ENCODE measurements around the gene GJB3.
"Not testable (repeated sequence)": the region's sequence is repeated elsewhere in the genome, so short reads cannot be mapped to it uniquely, and the experiment has no call there.

GJB3 gene

DNA sequence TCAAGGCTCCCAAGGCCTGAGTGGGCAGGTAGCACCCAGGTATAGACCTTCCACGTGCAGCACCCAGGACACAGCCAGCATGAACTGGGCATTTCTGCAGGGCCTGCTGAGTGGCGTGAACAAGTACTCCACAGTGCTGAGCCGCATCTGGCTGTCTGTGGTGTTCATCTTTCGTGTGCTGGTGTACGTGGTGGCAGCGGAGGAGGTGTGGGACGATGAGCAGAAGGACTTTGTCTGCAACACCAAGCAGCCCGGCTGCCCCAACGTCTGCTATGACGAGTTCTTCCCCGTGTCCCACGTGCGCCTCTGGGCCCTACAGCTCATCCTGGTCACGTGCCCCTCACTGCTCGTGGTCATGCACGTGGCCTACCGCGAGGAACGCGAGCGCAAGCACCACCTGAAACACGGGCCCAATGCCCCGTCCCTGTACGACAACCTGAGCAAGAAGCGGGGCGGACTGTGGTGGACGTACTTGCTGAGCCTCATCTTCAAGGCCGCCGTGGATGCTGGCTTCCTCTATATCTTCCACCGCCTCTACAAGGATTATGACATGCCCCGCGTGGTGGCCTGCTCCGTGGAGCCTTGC is 19.7 kb upstream of the GJB3 start:
- no peak for DNase-seq

DNA sequence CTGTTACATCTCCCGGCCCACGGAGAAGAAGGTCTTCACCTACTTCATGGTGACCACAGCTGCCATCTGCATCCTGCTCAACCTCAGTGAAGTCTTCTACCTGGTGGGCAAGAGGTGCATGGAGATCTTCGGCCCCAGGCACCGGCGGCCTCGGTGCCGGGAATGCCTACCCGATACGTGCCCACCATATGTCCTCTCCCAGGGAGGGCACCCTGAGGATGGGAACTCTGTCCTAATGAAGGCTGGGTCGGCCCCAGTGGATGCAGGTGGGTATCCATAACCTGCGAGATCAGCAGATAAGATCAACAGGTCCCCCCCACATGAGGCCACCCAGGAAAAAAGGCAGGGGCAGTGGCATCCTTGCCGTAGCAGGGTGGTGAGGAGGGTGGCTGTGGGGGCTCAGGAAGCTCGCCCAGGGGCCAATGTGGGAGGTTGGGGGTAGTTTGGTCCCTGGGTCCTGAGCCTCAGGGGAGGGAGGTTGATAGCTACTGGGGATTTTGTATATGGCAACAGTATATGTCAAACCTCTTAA is 19.2 kb upstream of the GJB3 start:
- no peak for DNase-seq

DNA sequence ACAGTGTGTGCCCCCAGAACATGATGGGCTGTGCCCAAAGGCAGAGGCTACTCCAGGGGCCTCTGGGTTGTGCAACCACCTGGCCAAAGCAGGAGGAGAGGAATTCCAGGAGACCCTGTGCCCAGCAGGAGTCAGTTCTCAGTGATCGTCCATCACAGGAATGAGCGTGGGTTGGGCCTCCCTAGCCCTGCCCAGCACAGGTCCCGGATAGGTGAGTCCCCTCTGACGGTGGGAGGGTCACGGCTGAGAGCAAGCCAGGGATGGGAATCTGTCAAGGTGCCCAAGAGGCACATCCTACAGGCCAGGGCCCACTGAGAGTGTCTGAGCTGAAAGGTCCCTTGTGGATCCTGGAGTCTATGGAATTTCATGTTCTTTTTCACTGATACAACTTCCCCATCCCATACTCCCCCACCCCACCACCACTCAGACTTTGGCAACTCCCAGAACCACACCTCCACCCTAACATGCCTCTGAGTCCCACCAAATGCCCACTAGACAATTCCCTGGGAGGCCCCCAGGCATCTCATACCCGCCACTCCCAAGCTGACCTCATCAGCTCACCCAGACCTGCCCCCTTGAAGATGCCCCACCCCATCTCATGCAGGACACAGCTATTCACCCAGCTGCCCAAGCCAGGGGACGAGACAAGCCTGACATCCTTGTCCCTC is 18.4 kb upstream of the GJB3 start:
- no peak for DNase-seq

DNA sequence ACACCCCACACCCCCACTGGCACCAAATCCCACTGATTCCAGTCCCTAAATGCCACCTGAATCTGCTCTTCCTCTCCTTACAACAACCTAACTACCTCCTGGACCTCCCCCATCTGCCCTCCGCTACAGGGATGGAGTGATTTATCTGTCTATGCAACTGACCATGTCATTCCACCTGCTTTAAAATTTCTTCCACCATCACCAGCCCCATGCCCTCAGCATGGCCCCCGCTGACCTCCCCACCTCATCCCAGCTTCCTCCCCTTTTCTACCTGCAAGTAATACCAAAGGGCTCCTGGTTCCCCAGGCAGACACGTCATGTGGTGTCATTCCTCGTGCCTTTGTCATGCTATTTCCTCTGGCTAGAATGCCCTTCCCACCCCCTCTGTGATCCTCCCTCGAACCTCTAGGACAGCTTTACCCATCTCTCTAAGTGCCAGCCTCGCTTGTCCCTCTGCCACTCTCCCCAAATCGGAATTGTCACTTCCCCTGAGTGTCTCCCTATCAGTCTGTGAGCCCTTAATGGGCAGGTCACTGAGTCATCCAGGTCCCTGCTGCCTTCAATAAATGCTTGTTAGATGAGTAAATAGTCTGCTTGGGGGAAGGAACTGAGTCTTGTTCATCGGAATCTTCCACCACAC is 17.8 kb upstream of the GJB3 start:
- no peak for DNase-seq

DNA sequence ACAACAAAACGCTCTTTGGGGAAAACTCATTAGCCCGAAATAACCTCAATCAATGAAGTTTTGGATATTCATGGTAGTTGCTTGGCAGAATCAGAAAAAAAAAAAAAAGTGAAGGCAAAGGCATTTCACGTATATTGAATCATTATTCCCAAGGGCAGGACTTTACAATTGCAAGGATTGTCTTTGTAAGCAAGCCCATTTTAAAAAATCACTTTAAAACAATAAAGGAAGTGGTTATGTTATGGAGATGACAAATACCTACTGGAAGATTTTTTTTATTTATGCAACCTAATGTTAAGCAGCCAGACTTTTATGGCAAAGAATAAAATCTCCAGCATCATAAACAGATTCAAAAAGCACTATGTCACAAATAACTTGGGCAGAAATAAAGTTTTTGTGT is 12.2 kb upstream of the GJB3 start:
- no peak for DNase-seq

DNA sequence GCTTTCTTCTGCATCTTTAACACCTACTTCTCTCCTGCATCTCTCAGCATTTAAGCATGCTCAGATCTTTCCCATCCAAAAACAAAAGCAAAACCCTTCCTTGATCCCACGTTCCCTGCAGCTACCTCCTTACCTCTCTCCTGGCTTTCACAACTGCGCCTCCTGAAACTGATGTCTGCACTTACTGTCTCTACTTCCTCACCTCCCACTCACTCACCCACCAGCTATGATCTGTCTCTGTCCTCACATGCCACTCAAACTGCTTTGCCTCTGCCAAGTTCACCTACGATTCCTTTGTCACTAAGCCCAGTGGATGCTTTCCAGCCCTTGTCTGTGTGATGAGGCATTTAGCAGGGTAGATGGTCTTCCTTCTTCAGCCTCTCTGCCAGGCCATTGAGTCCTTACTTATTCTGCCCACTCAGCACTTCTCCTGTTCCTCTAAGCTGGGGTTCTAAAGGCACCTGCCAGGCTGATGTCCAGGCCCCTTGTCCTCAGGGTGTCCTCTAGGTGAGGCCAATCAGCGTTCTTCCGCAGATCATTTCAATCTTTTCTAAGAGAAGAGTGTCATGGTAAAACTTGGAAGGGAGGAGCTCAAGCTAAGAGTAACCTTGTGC is 10.0 kb upstream of the GJB3 start:
- DNase-seq = no peak

DNA sequence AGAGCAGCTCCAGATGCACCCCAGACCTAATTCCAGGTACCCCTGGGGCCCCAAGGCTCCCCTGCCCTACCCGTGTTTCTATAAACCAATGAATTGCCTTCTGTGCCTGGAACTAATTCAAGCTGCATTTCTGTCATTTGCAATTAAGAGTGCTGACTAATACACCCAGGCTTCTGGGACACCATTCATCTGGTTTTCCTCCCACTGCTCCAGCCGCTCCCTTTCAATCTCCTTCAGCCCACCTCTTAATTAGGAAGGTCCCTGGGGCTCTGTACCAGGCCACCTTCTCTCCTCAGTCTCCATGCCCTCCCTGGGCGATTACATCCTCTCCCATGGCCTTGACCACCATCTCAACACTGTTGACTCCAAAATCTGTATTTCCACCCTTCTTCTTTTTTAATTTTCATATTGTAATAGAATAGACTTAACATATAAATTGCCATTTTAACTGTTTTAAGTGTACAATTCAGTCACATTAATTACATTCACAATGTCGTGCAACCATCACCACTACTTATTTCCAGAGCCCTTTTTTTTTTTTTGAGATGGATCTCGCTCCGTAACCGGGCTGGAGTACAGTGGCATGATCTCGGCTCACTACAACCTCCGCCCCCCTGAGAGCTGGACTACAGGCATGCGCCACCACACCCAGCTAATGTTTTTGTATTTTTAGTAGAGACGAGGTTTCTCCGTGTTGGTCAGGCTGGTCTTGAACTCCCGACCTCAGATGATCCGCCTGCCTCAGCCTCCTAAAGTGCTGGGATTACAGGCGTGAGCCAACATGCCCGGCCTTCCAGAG is 9.2 kb upstream of the GJB3 start:
- no peak for DNase-seq

DNA sequence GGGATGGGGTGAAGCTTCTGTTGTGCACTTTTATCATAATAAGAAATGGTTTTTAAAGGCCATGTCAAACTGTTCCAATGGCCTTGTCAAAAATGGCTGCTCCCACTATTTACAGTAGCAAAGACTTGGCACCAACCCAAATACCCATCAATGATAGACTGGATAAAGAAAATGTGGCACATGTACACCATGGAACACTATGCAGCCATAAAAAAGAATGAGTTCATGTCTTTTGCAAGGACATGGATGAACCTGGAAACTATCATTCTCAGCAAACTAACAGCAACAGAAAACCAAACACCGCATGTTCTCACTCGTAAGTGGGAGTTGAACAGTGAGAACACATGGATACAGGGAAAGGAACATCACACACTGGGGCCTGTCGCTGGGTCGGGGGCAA is 7.9 kb upstream of the GJB3 start:
- DNase-seq = not testable (repeated sequence)

DNA sequence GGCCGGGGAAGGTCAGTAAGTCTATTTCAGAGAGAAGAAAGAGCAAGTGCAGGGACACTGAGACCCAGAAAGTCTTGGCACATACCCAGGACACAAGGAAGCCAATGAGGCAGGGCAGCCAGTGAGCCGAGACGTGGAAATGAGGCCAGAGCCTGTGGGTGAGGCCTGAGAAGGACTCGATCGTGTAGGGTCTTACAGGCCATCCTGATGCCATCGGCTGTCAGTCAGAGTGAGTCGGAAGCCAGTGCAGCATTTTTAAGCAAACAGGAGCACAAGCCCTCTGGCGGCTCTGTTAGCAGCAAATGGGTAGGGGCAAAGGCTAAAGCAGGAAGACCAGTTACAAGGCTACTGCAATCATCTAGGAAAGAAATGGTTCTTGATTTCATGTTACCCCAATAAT is 6.1 kb upstream of the GJB3 start:
- no peak for DNase-seq

DNA sequence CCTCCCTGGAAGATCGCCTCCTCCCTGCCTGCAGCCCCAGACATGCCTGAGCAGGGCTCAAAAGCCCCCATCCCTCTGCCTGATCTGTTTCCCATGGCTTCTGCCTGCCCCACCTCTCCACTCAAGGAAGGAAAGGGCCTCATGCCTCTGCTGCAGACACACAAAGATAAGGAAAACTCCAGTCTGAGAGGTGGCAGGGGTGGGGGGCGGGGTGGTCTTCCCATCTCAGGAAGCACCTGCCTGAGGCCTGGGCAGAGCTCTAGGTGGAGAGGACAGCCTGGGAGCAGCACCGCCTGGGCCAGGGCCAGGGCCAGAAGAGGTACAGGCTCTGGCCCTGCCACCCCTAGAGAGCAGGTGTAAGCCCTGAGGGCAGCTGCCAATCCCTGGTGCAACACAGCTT is 4.1 kb upstream of the GJB3 start:
- DNase-seq = no peak

DNA sequence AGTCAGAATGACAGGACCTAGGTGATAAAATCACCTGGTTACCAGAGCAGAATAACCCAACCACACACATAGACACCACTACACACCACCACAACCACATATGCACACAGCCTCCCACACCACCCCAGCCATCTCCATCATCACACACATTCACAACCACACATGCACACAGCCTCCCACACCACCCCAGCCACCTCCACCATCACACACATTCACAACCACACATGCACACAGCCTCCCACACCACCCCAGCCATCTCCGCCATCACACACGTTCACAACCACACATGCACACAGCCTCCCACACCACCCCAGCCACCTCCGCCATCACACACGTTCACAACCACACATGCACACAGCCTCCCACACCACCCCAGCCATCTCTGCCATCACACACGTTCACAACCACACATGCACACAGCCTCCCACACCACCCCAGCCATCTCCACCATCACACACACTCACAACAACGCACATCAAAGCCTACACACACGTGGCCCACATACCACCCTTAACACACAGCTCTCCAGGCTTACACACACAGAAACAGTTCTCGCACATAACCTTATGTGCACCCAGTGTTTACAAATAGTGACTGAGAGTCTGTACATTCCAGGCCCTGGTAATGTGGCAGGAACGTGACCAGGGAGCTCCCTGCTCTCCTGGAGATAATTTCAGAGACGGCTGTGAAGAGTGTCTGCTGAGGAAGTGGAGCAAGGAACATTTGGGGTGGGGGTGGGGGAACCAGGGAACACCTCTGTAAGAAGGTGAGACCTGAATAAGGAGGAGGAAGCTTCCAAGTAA is 3.3 kb upstream of the GJB3 start:
- no peak for DNase-seq

DNA sequence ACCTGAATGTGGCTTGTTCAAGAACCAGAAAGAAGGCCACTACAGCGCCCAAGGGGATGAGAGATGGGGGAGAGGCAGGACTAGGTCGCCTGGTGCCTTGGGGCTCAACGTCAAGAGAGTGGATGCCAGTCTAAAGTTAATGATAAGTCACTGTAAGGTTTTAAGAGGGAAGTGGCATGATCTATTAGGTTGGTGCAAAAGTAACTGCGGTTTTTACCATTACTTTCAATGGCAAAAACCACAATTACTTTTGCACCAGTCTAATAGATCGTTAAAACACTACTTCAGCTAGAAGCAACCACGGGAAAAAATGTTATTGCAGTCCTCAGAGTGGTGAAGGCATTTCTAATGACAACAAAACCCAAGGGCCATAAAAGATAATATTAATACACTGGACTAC is 2.6 kb upstream of the GJB3 start:
- DNase-seq = no peak

DNA sequence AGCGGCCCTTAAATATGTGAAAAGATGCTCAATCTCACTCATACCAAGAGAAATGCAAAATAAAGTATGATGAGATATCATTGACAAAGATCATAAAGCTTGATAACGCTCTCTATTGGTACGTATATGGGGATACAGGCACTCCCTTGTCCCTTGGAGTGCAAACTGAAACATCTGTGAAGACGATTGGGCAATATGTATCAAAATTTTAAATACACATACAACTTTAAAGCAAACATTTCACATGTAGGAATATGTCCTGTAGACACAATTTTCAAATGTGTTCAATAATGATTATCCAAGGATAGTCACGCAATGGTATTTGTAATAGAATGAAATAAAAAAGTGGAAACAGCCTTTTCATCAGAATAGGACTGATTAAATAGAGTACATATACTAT is 2.0 kb upstream of the GJB3 start:
- no peak for DNase-seq

DNA sequence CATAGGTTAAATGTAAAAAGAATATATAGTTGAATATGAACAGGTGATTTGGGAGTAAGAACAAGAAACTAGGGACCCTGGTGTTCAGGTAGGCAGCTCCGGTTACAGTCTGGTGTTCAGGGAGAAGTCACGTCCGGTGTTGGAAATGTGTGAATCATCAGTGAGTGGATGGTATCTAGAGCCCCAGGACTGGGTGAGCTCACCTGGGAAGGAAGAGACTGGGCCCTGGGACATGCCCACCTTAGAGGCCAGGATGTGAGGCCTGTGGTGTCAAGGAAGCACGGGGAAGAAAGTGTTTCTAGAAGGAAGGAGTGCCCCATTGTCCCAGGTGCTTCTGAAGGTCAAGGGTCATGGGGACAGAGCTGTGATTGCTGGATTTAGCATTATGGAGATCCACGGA is 1.5 kb upstream of the GJB3 start:
- DNase-seq = no peak

DNA sequence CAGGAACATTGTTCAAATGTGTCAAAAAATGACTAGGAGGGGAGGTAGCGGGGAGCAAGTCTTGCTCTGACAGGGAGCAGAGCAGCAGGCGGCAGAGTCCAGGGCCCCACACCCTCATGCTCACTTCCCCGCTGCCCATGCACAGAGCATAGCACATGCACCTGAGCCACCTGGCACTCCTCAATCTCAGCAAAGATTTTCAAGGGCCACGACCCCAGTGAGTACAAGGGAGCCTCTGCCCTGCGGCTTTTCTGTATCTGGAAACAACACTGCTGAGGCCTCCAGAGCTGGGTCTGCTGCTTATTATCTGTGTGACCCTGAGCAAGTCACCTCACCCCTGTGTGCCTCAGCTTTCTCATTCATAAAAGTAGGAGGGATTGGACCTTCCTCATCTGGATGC is 1.1 kb upstream of the GJB3 start:
- DNase-seq = no peak

DNA sequence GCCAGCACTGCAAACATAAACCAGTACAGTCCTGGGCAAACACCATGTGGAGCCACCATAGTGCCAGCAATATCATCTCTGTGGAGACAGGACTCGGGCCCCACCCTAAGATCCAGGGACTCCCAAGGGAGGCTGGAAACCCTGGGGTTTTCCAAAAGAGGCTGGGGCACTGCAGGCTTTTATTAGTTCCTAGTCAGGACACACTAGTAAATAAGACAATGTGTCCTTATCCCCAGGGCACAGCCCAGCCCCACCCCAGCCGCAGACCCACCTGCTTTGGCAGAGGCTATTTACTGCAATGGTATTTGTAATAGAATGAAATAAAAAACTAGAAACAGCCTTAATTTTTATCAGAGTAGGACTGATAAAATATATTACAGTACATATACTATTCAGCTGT is 486 bp upstream of the GJB3 start:
- no peak for DNase-seq

DNA sequence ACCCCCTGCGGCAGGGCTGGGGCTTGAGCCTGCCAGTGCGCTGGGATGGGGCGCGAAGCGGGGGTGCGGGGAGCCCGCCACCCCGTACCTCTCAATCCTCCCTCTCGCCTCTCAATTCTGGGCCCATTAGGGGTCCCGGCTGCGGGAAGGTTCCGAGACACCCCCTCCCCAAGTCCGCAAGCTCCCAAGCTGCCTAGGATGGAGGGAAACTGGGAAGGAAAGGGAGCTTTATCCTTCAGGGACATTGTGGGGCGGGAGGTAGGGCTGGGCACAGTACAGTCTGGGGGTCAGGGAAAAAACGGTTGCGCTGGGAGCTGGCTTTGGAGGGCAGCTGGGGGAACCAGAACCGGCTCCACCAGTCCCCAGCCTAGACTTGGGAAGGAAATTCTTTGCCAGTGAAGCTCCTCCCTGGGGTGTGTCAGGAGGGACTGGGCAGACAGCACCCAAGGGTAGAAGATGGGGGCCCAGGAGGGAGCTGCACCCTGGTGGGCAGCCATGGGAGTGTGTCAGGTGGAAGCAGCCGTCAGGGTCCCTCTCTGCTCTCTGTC is 904 bp downstream of the GJB3 start:
- no peak for DNase-seq

DNA sequence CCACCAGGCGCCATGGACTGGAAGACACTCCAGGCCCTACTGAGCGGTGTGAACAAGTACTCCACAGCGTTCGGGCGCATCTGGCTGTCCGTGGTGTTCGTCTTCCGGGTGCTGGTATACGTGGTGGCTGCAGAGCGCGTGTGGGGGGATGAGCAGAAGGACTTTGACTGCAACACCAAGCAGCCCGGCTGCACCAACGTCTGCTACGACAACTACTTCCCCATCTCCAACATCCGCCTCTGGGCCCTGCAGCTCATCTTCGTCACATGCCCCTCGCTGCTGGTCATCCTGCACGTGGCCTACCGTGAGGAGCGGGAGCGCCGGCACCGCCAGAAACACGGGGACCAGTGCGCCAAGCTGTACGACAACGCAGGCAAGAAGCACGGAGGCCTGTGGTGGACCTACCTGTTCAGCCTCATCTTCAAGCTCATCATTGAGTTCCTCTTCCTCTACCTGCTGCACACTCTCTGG is 3.8 kb downstream of the GJB3 start:
- no peak for DNase-seq

DNA sequence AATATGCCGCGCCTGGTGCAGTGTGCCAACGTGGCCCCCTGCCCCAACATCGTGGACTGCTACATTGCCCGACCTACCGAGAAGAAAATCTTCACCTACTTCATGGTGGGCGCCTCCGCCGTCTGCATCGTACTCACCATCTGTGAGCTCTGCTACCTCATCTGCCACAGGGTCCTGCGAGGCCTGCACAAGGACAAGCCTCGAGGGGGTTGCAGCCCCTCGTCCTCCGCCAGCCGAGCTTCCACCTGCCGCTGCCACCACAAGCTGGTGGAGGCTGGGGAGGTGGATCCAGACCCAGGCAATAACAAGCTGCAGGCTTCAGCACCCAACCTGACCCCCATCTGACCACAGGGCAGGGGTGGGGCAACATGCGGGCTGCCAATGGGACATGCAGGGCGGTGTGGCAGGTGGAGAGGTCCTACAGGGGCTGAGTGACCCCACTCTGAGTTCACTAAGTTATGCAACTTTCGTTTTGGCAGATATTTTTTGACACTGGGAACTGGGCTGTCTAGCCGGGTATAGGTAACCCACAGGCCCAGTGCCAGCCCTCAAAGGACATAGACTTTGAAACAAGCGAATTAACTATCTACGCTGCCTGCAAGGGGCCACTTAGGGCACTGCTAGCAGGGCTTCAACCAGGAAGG is 4.3 kb downstream of the GJB3 start:
- DNase-seq = no peak

DNA sequence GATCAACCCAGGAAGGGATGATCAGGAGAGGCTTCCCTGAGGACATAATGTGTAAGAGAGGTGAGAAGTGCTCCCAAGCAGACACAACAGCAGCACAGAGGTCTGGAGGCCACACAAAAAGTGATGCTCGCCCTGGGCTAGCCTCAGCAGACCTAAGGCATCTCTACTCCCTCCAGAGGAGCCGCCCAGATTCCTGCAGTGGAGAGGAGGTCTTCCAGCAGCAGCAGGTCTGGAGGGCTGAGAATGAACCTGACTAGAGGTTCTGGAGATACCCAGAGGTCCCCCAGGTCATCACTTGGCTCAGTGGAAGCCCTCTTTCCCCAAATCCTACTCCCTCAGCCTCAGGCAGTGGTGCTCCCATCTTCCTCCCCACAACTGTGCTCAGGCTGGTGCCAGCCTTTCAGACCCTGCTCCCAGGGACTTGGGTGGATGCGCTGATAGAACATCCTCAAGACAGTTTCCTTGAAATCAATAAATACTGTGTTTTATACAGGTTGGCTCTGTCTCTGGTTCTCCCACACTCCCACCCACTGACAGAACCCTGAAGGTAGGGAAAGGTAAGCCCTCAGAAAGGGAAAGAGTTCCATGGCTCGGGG is 5.0 kb downstream of the GJB3 start:
- no peak for DNase-seq
